ENCODE data around the gene KLHL18.
"Not testable (repeated sequence)": the region's sequence is repeated elsewhere in the genome, so short reads cannot be mapped to it uniquely, and the experiment has no call there.

Gene KLHL18

GRCh38 chr3:47315069-47315647, 32.4 kb downstream of the KLHL18 start:
- no peak for DNase-seq

GRCh38 chr3:47316151-47316550, 33.4 kb downstream of the KLHL18 start:
- not testable (repeated sequence) for DNase-seq

- no peak for DNase-seq
Measured at GRCh38 chr3:47318916-47319315, 36.2 kb downstream of the KLHL18 start.

GRCh38 chr3:47319956-47320355, 37.2 kb downstream of the KLHL18 start:
- no peak for DNase-seq

GRCh38 chr3:47323431-47324277, 40.9 kb downstream of the KLHL18 start:
- DNase-seq, result no peak

- peak; percentile 53 for DNase-seq
Measured at GRCh38 chr3:47324278-47324865, 41.6 kb downstream of the KLHL18 start.

- DNase-seq, result no peak
Measured at GRCh38 chr3:47333907-47334306, 51.2 kb downstream of the KLHL18 start.

GRCh38 chr3:47337656-47338055, 54.9 kb downstream of the KLHL18 start:
- DNase-seq, result no peak

- no peak for DNase-seq
Measured at GRCh38 chr3:47339951-47340350, 57.2 kb downstream of the KLHL18 start.

GRCh38 chr3:47340866-47341265, 58.1 kb downstream of the KLHL18 start:
- no peak for DNase-seq

GRCh38 chr3:47342151-47342550, 59.4 kb downstream of the KLHL18 start:
- no peak for DNase-seq

GRCh38 chr3:47342812-47343211, 60.1 kb downstream of the KLHL18 start:
- DNase-seq, result no peak

GRCh38 chr3:47343471-47343971, 60.8 kb downstream of the KLHL18 start:
- no peak for DNase-seq

- no peak for DNase-seq
Measured at GRCh38 chr3:47344971-47345370, 62.2 kb downstream of the KLHL18 start.

GRCh38 chr3:47347217-47347801, 64.6 kb downstream of the KLHL18 start:
- no peak for DNase-seq

- DNase-seq, result no peak
Measured at GRCh38 chr3:47348411-47349154, 65.8 kb downstream of the KLHL18 start.

GRCh38 chr3:47355010-47355409, 72.3 kb downstream of the KLHL18 start:
- no peak for DNase-seq

- no peak for DNase-seq
Measured at GRCh38 chr3:47356201-47356600, 73.5 kb downstream of the KLHL18 start.

- no peak for DNase-seq
Measured at GRCh38 chr3:47359323-47359722, 76.6 kb downstream of the KLHL18 start.

GRCh38 chr3:47360110-47360517, 77.4 kb downstream of the KLHL18 start:
- peak; percentile 47 for DNase-seq

GRCh38 chr3:47362701-47363100, 80.0 kb downstream of the KLHL18 start:
- peak; percentile 12 for DNase-seq

GRCh38 chr3:47365213-47366153, 82.7 kb downstream of the KLHL18 start:
- no peak for DNase-seq
